Mononuclear cell (primary cell): ENCODE data around the gene UPF1. TPM values are rescaled to one million over a fixed set of nuclear protein-coding genes. Genes with fewer than 3 reads are reported as not detected.

Source experiments
- H3K27me3 ChIP-seq: 2 replicates; pipeline ENCODE4 v1.6.0; 2011; ENCODE audit warnings: low read length, control low read depth; ENCODE audit not compliant: insufficient read depth
- H3K4me1 ChIP-seq: 2 replicates; pipeline ENCODE4 v1.5.1; 2011; ENCODE audit warnings: mild to moderate bottlenecking, low read length, control low read depth; ENCODE audit not compliant: insufficient read depth
- H3K4me3 ChIP-seq: 2 replicates; pipeline ENCODE4 v1.5.1; 2011; ENCODE audit warnings: mild to moderate bottlenecking, low read length, moderate library complexity
- H3K9me3 ChIP-seq: 2 replicates; pipeline ENCODE4 v1.5.1; 2011; ENCODE audit warnings: low read depth, mild to moderate bottlenecking, control low read depth, low read length
- total RNA-seq: library from RNA; depleted of rRNA; stranded (reverse); fragments of >200 nt; gene quantifications from one replicate; pipeline ENCODE4 v1.2.3, GENCODE V29; 2012

UPF1 gene
- total RNA-seq, 1 donor: 66.1 TPM

- Histone ChIP-seq H3K9me3 (no peaks in the 10 kb centered on the region), H3K27me3 (no peaks in the 10 kb centered on the region), H3K4me3 (no peak overlapping the region), H3K4me1 (peaks cover 76% of the 10 kb centered on the region)
Measured at GRCh38 chr19:18843960-18844359, 12.2 kb downstream of the UPF1 start.

- peaks cover 76% of the 10 kb centered on the region for H3K4me1 ChIP-seq
- no peaks in the 10 kb centered on the region for H3K27me3 ChIP-seq
- H3K9me3 ChIP-seq: no peaks in the 10 kb centered on the region
- no peak overlapping the region for H3K4me3 ChIP-seq
Measured at GRCh38 chr19:18844806-18845329, 13.1 kb downstream of the UPF1 start.

GRCh38 chr19:18845961-18846360, 14.2 kb downstream of the UPF1 start:
- Histone ChIP-seq H3K27me3 (no peaks in the 10 kb centered on the region), H3K4me3 (no peak overlapping the region), H3K9me3 (no peaks in the 10 kb centered on the region), H3K4me1 (peaks cover 68% of the 10 kb centered on the region)

- Histone ChIP-seq H3K9me3 (no peaks in the 10 kb centered on the region), H3K4me3 (no peak overlapping the region), H3K27me3 (no peaks in the 10 kb centered on the region), H3K4me1 (peaks cover 65% of the 10 kb centered on the region)
Measured at GRCh38 chr19:18846862-18847548, 15.2 kb downstream of the UPF1 start.

- no peaks in the 10 kb centered on the region for H3K27me3 ChIP-seq
- H3K4me1 ChIP-seq: peaks cover 61% of the 10 kb centered on the region
- H3K4me3 ChIP-seq: no peak overlapping the region
- H3K9me3 ChIP-seq: no peaks in the 10 kb centered on the region
Measured at GRCh38 chr19:18847549-18848463, 16.0 kb downstream of the UPF1 start.

- H3K4me1 ChIP-seq: peaks cover 49% of the 10 kb centered on the region
- H3K27me3 ChIP-seq: no peaks in the 10 kb centered on the region
- H3K9me3 ChIP-seq: no peaks in the 10 kb centered on the region
- no peak overlapping the region for H3K4me3 ChIP-seq
Measured at GRCh38 chr19:18848878-18849661, 17.3 kb downstream of the UPF1 start.

- H3K9me3 ChIP-seq: no peaks in the 10 kb centered on the region
- peaks cover 43% of the 10 kb centered on the region for H3K4me1 ChIP-seq
- no peaks in the 10 kb centered on the region for H3K27me3 ChIP-seq
- no peak overlapping the region for H3K4me3 ChIP-seq
Measured at GRCh38 chr19:18849838-18850400, 18.2 kb downstream of the UPF1 start.

- no peaks in the 10 kb centered on the region for H3K27me3 ChIP-seq
- no peak overlapping the region for H3K4me3 ChIP-seq
- no peaks in the 10 kb centered on the region for H3K9me3 ChIP-seq
- H3K4me1 ChIP-seq: peaks cover 35% of the 10 kb centered on the region
Measured at GRCh38 chr19:18850471-18851375, 19.0 kb downstream of the UPF1 start.

GRCh38 chr19:18851673-18852325, 20.0 kb downstream of the UPF1 start:
- no peaks in the 10 kb centered on the region for H3K27me3 ChIP-seq
- H3K4me1 ChIP-seq: peaks cover 34% of the 10 kb centered on the region
- no peaks in the 10 kb centered on the region for H3K9me3 ChIP-seq
- H3K4me3 ChIP-seq: no peak overlapping the region

- Histone ChIP-seq H3K27me3 (no peaks in the 10 kb centered on the region), H3K4me1 (peaks cover 26% of the 10 kb centered on the region), H3K9me3 (no peaks in the 10 kb centered on the region), H3K4me3 (no peak overlapping the region)
Measured at GRCh38 chr19:18852648-18853047, 20.9 kb downstream of the UPF1 start.

- Histone ChIP-seq H3K27me3 (no peaks in the 10 kb centered on the region), H3K4me3 (no peak overlapping the region), H3K9me3 (no peaks in the 10 kb centered on the region), H3K4me1 (peaks cover 13% of the 10 kb centered on the region)
Measured at GRCh38 chr19:18853755-18854427, 22.1 kb downstream of the UPF1 start.

- H3K4me3 ChIP-seq: no peak overlapping the region
- peaks cover 2% of the 10 kb centered on the region for H3K4me1 ChIP-seq
- no peaks in the 10 kb centered on the region for H3K9me3 ChIP-seq
- H3K27me3 ChIP-seq: no peaks in the 10 kb centered on the region
Measured at GRCh38 chr19:18854982-18855381, 23.2 kb downstream of the UPF1 start.
